HG03520 (cell line): ENCODE data around the gene SH3BGR.
"Not testable (repeated sequence)": the region's sequence is repeated elsewhere in the genome, so short reads cannot be mapped to it uniquely, and the experiment has no call there.

Source experiments
- ATAC-seq: cut with Tn5 transposase; IDR thresholded peaks from one replicate; pipeline ENCODE4 v1.9.1; 2021; ENCODE audit warnings: mild to moderate bottlenecking, moderate library complexity; ENCODE audit not compliant: unreplicated experiment

SH3BGR gene

DNA sequence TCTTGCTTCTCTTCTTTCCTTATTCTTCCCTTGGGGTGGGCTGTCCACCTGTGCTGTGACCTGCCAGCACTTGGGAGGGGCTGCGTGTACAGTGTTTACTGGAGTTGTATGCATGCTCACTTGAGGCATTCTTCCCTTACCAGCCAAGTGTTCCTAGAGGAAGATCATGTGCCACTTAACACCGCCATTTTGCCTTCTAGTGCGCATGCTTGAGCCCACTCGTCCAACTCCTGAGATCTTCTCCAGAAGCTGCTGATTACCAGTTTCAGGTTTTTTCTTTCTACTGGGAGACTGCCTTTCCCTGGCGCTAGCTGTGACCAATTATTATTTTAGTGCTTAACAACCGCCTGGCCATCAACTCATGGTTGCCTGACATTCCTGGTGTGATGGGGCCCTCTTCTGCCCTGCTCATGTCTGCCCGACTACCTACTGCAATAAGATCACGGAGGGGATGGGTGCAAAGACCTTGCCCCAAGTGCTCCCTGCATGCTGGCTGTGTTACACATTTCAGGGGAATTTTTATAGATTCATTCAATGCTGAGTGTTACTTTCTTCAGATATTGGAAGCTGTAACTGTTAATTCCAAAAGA is 86.8 kb downstream of the SH3BGR start:
- no peak for ATAC-seq

- not testable (repeated sequence) for ATAC-seq
Measured at GRCh38 chr21:39540367-39540766, 88.6 kb downstream of the SH3BGR start.

DNA sequence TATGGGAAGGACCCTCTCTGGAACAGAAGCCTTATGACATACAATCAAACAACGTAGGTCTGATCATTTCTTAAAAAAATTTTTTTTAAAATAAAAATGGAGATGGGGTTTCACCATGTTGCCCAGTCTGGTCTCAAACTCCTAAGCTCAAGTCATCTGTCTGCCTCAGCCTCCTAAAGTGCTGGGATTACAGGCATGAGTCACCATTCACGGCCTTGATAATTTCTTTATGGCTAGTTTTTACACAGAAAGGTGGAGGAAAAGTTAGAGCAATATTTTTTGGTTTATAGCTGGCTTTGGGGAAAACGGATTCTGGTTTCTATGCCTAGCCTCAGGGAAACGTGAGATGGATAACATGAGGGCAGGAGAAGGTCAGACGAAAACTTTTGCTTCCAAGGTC is 91.0 kb downstream of the SH3BGR start:
- ATAC-seq, result no peak

DNA sequence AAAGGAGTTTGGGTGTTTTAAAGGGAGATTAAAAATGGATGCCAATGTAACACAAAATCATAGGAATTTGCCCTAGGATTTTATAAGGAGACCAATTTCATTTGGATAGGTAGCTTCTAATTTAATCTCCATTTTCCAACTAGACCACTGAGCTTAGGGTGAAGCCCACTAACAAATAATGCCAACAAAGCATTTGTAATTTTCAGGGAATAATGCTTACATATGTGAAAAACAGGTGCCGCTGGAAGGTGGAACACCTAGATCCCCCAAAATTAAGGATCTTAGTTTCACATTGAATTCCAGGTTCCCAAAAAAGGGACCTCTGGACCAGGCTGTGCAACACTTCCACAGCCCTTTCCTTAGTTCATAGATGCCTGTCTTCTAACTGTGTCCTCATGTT is 94.8 kb downstream of the SH3BGR start:
- no peak for ATAC-seq

GRCh38 chr21:39552856-39553255 is 101.1 kb downstream of the SH3BGR start:
- ATAC-seq, result no peak

DNA sequence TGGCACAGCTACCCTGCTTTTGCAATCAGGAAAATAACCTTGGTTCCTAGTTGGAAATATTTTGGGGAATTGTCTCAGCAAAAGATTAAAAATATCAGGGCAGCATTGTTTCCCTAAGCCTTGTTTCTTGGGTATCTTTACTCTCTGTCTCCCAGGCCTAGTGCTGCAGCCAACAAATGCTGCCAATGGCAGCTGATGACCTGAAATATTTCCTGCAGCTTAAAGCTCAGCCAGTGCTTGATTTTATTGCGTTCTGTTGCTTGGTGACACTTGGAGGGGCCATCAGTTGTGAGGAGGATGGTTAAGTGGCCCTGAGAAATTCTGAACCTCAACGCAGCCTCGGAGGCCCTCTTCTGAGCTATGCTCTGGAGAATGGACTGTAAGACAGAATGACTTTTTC is 101.6 kb downstream of the SH3BGR start:
- ATAC-seq, result no peak

DNA sequence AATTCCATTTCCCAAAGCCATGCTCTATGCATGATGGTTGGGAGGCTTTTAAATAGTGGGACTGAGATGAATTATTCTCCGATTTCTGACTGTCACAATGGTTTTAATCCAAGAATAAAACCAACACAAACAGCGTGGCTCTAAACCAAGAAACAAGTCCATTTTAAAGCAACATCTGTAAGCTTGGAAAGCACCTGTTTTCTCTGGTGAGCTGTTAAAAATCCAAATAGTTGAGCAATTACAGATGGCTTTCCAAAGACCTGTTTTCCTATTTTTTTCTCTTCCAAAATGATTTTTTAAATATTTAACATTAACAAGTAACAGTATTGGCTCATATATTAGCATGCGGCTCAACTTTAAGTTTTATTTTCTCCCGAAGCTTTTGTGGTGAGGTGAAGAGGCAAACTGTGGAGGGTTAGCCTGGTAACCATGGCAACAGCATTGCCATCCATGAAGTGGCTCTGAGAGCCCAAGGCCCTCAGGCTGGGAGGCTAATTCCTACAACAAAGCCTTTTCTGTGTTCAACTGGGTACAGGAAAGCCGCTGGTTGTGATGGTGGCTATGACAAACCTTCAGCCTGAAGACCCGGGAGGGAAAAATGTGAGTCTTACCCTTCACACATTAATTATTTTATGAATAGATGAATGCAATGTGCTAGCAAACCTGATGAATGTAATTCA is 104.3 kb downstream of the SH3BGR start:
- no peak for ATAC-seq

DNA sequence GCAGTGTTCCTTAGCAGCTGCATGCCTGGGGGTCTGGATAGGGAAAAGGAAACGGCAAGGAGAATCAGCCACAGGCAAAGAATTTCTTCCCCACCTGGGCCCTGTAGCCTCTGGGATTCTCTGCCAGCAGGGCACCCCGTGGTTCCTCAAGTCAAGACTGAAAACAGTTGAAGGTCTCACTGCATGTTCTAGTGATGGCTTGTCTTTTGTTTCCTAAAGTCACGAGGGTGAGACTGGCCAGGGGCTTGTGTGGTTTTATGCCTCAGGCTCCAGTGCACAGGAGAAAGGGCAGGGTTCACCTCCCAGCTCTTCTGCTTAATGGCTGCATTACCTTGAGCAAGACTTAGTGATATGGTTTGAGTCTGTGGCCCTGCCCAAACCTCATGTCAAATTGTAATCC is 107.7 kb downstream of the SH3BGR start:
- no peak for ATAC-seq

DNA sequence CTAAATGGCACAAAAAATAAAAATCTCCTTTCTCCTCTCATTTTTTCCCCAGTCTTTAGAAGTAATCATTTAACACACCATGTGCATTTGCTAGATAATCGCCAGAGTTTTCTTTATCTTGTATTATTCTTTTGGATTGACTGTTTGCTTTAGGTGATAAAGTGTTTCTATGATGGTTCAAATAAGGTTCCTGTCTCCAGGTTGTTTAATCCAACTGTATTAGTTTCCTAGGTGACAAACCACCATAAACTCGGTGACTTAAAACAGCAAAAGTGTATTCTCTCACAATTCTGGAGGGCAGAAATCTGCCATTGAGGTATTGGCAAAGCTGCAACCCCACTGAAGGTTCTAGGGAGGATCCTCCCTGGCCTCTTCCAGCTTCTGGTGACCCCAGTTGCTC is 109.4 kb downstream of the SH3BGR start:
- ATAC-seq, result no peak

DNA sequence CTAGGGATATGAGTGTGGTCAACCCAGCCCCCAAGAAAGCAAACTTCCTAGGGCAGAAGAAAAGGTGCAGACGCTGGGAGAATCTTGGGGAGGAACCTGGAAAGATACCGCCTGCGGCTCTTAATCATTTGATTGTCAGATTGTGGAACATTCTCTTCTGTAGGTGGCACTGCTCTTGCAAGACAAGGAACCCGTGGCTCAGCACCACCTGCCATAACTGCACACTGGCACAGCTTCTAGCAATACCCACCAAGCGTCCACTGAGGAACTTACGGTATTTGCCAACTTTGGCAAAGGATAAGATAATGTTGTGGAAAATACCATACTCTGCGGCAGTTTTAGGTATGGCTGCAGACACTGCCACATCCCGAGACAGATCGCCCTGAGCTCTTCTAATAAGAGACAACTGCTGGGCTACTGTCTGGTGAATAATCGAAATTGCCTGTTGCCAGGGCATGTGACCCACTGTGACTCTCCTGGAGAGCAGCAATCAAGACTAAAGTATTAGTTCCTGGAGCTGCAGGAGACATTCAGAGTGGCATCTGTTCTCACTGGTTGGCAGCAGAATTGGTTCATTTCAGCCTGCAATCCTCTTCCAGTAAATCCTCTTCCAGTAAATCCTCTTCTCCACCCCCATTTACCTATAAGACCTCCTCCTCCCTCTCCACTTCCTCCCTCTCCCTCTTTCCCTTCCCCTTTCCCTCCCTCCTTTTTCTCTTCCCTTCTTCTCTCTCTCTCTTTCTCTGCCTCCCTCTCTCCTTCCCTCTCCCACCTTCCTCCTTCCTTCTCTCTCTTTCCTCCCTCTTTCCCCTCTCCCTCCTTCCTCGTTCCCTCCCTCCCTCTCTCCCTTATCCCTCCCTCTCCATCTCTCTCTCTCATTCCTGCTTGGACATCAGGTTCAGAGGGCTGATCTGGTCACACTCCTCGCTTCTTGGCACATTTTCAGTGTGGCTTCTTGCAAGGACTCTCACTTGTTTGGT is 111.3 kb downstream of the SH3BGR start:
- ATAC-seq, result no peak

DNA sequence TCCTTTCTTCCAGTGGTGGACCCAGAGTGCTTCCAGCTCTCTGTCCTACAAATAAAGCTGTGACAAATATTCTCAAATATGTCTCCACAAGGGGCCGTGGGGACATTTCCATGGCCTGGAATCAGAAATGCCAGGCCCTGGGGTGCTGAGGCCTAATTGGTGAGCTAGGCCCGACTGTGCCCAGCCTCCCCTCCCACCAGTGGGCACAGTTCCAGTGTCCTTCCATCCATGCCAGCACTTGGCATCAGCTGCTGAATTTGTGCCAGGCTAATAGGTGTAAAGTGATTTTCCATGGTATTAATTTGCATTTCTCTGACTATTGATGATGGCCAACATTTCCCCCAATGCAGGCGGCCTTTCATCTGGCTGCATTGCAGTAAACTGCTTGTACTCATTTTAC is 112.4 kb downstream of the SH3BGR start:
- ATAC-seq, result no peak
